SK-N-SH (cell line): ENCODE measurements around the gene COBL. TPM values are rescaled to one million over a fixed set of nuclear protein-coding genes. Genes with fewer than 3 reads are reported as not detected.

Experiments used
- CTCF ChIA-PET: fragments of 300-600, 350-600 bp; formaldehyde crosslinking; extraction: SDS; loops from one replicate; lab custom pipeline; 2021; lab: Yijun Ruan, JAX
- POLR2A ChIA-PET: fragments of 350-600 bp; sonication (Branson Sonifier 250); formaldehyde crosslinking; extraction: SDS; loops from one replicate; lab custom pipeline; 2020; ENCODE audit warnings: antibody characterized with exemption, inconsistent platforms; lab: Yijun Ruan, JAX
- DNase-seq: peaks from one replicate; pipeline ENCODE4 v3.0.0; 2012
- H2AFZ ChIP-seq: fragments of 200-600 bp; sonication (generic); 2 replicates; pipeline ENCODE4 v1.8.1; 2016; ENCODE audit warnings: antibody characterized with exemption, mild to moderate bottlenecking, low read depth
- H3F3A ChIP-seq: fragments of 200-600 bp; sonication (generic); replicated peaks from 2 replicates; pipeline ENCODE3; 2016; ENCODE audit warnings: antibody characterized with exemption, mild to moderate bottlenecking; ENCODE audit not compliant: insufficient read depth
- H3K27ac ChIP-seq, 2 experiments: fragments of 200-500 bp in 1 of 2; fragments of 200-600 bp in 1 of 2; sonication (Bioruptor generic) in 1 of 2; sonication (generic), shearing (Covaris generic) in 1 of 2; 2 replicates each; pipeline versions ENCODE4 v1.5.1 to v1.6.1; 2014 to 2016; ENCODE audit warnings: low read depth in 2 of 2, inconsistent platforms in 1 of 2, low read length in 1 of 2, mild to moderate bottlenecking in 1 of 2, mixed read lengths in 1 of 2
- H3K27me3 ChIP-seq: fragments of 200-600 bp; sonication (generic), shearing (Covaris generic); 2 replicates; pipeline ENCODE4 v1.6.1; 2016; ENCODE audit warnings: mixed run types; ENCODE audit not compliant: insufficient read depth
- H3K36me3 ChIP-seq, 2 experiments: fragments of 200-500 bp in 1 of 2; fragments of 200-600 bp in 1 of 2; sonication (Bioruptor generic) in 1 of 2; sonication (generic) in 1 of 2; replicated peaks in 1 of 2; 2 replicates each; pipeline versions ENCODE3 to v1.5.1; 2014 to 2016; ENCODE audit warnings: low read length in 1 of 2, mild to moderate bottlenecking in 1 of 2; ENCODE audit not compliant: insufficient read depth in 2 of 2, control insufficient read depth in 1 of 2
- H3K4me1 ChIP-seq, 2 experiments: fragments of 200-500 bp in 1 of 2; fragments of 200-600 bp in 1 of 2; sonication (Bioruptor generic) in 1 of 2; sonication (generic), shearing (Covaris generic) in 1 of 2; 2 replicates each; pipeline versions ENCODE4 v1.5.1 to v1.6.1; 2014 to 2016; ENCODE audit warnings: low read depth in 1 of 2, low read length in 1 of 2, mixed run types in 1 of 2; ENCODE audit not compliant: insufficient read depth in 2 of 2, control insufficient read depth in 1 of 2
- H3K4me2 ChIP-seq: fragments of 200-600 bp; sonication (generic), shearing (Covaris generic); 2 replicates; pipeline ENCODE4 v1.6.1; 2017; ENCODE audit warnings: mixed run types
- H3K4me3 ChIP-seq, 2 experiments: fragments of 200-500 bp in 1 of 2; fragments of 200-600 bp in 1 of 2; sonication (Bioruptor generic) in 1 of 2; sonication (generic), shearing (Covaris generic) in 1 of 2; 2 replicates each; pipeline versions ENCODE4 v1.5.1 to v1.8.1; 2014 to 2016; ENCODE audit warnings: low read depth in 2 of 2, inconsistent platforms in 1 of 2, low read length in 1 of 2, mild to moderate bottlenecking in 1 of 2, mixed read lengths in 1 of 2, moderate library complexity in 1 of 2
- H3K79me2 ChIP-seq: fragments of 200-600 bp; sonication (generic); 2 replicates; pipeline ENCODE4 v1.8.1; 2017; ENCODE audit warnings: mild to moderate bottlenecking; ENCODE audit not compliant: insufficient read depth
- H3K9ac ChIP-seq: fragments of 200-600 bp; sonication (generic); 2 replicates; pipeline ENCODE4 v1.6.1; 2017; ENCODE audit warnings: mixed run types
- H3K9me2 ChIP-seq: fragments of 200-600 bp; sonication (generic); 2 replicates; pipeline ENCODE4 v1.6.1; 2017; ENCODE audit warnings: mixed run types
- H3K9me3 ChIP-seq: fragments of 200-600 bp; sonication (generic); 2 replicates; pipeline ENCODE4 v1.6.1; 2017; ENCODE audit warnings: mixed run types, mild to moderate bottlenecking, moderate library complexity
- H4K20me1 ChIP-seq: fragments of 200-600 bp; sonication (generic); 2 replicates; pipeline ENCODE4 v1.6.1; 2017; ENCODE audit warnings: mild to moderate bottlenecking, mixed run types; ENCODE audit not compliant: insufficient read depth
- CHD2 ChIP-seq: fragments of 150-350 bp; IDR thresholded peaks from 2 replicates; pipeline ENCODE4 v1.6.1; 2018; ENCODE audit warnings: low read length; ENCODE audit not compliant: partially characterized antibody
- ELF1 ChIP-seq: IDR thresholded peaks from 2 replicates; pipeline ENCODE4 v1.4.0; 2012
- EZH2phosphoT487 ChIP-seq: fragments of 200-600 bp; sonication (generic); IDR thresholded peaks from 2 replicates; pipeline ENCODE4 v1.6.1; 2017; ENCODE audit warnings: low read depth, mixed run types, mild to moderate bottlenecking, antibody characterized with exemption, moderate library complexity, borderline replicate concordance
- FOXJ3 ChIP-seq: sonication (generic); formaldehyde crosslinking; IDR thresholded peaks from 2 replicates; pipeline ENCODE4 v1.5.1; 2020; ENCODE audit warnings: mild to moderate bottlenecking, missing genetic modification reagents
- FOXM1 ChIP-seq: IDR thresholded peaks from 2 replicates; pipeline ENCODE4 v1.4.0; 2012; ENCODE audit warnings: low read depth, mild to moderate bottlenecking
- JUND ChIP-seq: IDR thresholded peaks from 2 replicates; pipeline ENCODE4 v1.4.0; 2012
- MEF2A ChIP-seq: IDR thresholded peaks from 2 replicates; pipeline ENCODE4 v1.4.0; 2012; ENCODE audit warnings: low read depth, borderline replicate concordance
- NFIC ChIP-seq: IDR thresholded peaks from 2 replicates; pipeline ENCODE4 v1.4.0; 2012; ENCODE audit warnings: borderline replicate concordance
- NRF1 ChIP-seq: IDR thresholded peaks from 2 replicates; pipeline ENCODE4 v1.6.1; 2012; ENCODE audit warnings: low read depth, mild to moderate bottlenecking, low read length
- POLR2AphosphoS5 ChIP-seq: IDR thresholded peaks from 2 replicates; pipeline ENCODE4 v1.6.1; 2012; ENCODE audit warnings: low read depth, low read length
- RAD21 ChIP-seq: IDR thresholded peaks from 2 replicates; pipeline ENCODE4 v1.6.1; 2012; ENCODE audit warnings: mild to moderate bottlenecking, low read length
- RCOR1 ChIP-seq: fragments of 150-350 bp; IDR thresholded peaks from 2 replicates; pipeline ENCODE4 v1.6.1; 2017; ENCODE audit warnings: antibody characterized with exemption, low read length
- RFX5 ChIP-seq: IDR thresholded peaks from 2 replicates; pipeline ENCODE4 v1.6.1; 2012; ENCODE audit warnings: mild to moderate bottlenecking, improper control_type of control experiment, low read length
- RXRA ChIP-seq: IDR thresholded peaks from 2 replicates; pipeline ENCODE4 v1.4.0; 2012; ENCODE audit warnings: low read depth, mild to moderate bottlenecking, borderline replicate concordance
- SIN3A ChIP-seq: IDR thresholded peaks from 2 replicates; pipeline ENCODE4 v1.6.1; 2012; ENCODE audit warnings: low read depth, mild to moderate bottlenecking, low read length, moderate library complexity, borderline replicate concordance
- SMC3 ChIP-seq: IDR thresholded peaks from 2 replicates; pipeline ENCODE4 v1.6.1; 2012; ENCODE audit warnings: low read depth, low read length, improper control_type of control experiment
- TCF12 ChIP-seq: IDR thresholded peaks from 2 replicates; pipeline ENCODE4 v1.4.0; 2012
- YY1 ChIP-seq: IDR thresholded peaks from 2 replicates; pipeline ENCODE4 v1.4.0; 2012; ENCODE audit warnings: low read depth, mild to moderate bottlenecking
- ZBTB33 ChIP-seq: IDR thresholded peaks from 2 replicates; pipeline ENCODE4 v1.4.0; 2012; ENCODE audit warnings: low read depth, borderline replicate concordance
- WGBS: methylation state at CpG from one replicate; pipeline ENCODE4 v1.1.6; 2017; ENCODE audit warnings: low lambda C conversion rate; 5-methylcytosine and 5-hydroxymethylcytosine counted together
- polyA plus RNA-seq, 3 experiments: library from polyadenylated mRNA; depleted of rRNA; stranded (reverse); fragments of >200 nt; gene quantifications; 2 replicates each; pipeline ENCODE4 v1.2.3, GENCODE V29; 2012
- TF ChIP-seq, protein P1 (sequence below): IDR thresholded peaks from 2 replicates; pipeline ENCODE4 v1.4.0; 2012; ENCODE audit warnings: low read depth, borderline replicate concordance
- TF ChIP-seq, protein P2 (sequence below): IDR thresholded peaks from 2 replicates; pipeline ENCODE4 v1.6.1; 2012; ENCODE audit warnings: mild to moderate bottlenecking, low read depth, low read length, moderate library complexity
- TF ChIP-seq, protein P3 (sequence below): fragments of 200-600 bp; sonication (generic); IDR thresholded peaks from 2 replicates; pipeline ENCODE4 v1.6.1; 2017; ENCODE audit warnings: antibody characterized with exemption, mild to moderate bottlenecking, moderate library complexity

Gene COBL
- polyA plus RNA-seq, 1 of the 3 experiments (the other 2 are of a cell fraction), result under 0.01 TPM

DNA sequence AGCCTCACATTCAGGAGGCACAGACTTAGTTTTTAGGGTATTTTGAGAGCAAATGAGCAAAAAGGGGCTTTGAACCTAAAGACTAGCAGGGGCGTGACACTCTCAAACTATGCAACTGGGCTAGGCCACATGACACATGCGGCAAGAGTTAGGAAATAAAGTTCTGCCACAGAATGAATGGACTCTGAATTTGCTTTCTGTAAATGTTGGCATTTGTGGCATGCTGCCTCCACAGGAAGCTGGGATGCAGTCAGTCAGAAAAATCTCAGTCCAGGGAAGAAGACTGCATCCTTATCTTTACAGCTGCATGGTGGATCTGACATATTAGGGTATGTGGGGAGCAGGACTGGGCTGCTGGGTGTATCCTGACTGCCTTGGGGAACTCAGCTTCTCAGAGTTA lies 181.0 kb downstream of the COBL start:
- Histone ChIP-seq H3K4me3 (no peak overlapping the region), H3K79me2 (no peaks in the 10 kb centered on the region), H3K9ac (no peak overlapping the region), H3K27me3 (peaks cover 7% of the 10 kb centered on the region; the same call in 1 of the 2 replicates), H3K4me1 (no peaks in the 10 kb centered on the region), H3F3A (no peaks in the 10 kb centered on the region), H3K4me2 (no peak overlapping the region), H3K27ac (no peak overlapping the region)
- ChIA-PET CTCF (interaction anchor here (0.6 to 4.1 kb wide), 2 partner anchors 27 to 724 kb away, joined by 3 to 36 read pairs; no protein-coding TSS in a partner anchor), POLR2A (no interaction called here)
- DNase-seq, result no peak
- TF ChIP-seq RXRA (no peak), SIN3A (no peak), RAD21 (no peak), CHD2 (no peak), POLR2AphosphoS5 (no peak), RCOR1 (no peak), ZBTB33 (no peak), MEF2A (no peak), RFX5 (no peak), JUND (no peak), ELF1 (no peak)
- TF ChIP-seq, protein P1, sequence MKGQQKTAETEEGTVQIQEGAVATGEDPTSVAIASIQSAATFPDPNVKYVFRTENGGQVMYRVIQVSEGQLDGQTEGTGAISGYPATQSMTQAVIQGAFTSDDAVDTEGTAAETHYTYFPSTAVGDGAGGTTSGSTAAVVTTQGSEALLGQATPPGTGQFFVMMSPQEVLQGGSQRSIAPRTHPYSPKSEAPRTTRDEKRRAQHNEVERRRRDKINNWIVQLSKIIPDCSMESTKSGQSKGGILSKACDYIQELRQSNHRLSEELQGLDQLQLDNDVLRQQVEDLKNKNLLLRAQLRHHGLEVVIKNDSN, result no peak
- TF ChIP-seq, all 33 proteins: peak for 0
- 63% methylated on average over 2 of the region's 2 CpGs for WGBS
- no peaks in the 10 kb centered on the region for H4K20me1 ChIP-seq
- H3K36me3 ChIP-seq, result no peaks in the 10 kb centered on the region
- H2AFZ ChIP-seq, result no peak overlapping the region
- H3K9me2 ChIP-seq, result no peaks in the 10 kb centered on the region
- no peaks in the 10 kb centered on the region for H3K9me3 ChIP-seq

GRCh38 chr7:51134013-51134441 lies 182.6 kb downstream of the COBL start:
- WGBS, result 24% methylated on average over 4 of the region's 4 CpGs
- Histone ChIP-seq H3K79me2 (no peaks in the 10 kb centered on the region), H4K20me1 (no peaks in the 10 kb centered on the region), H3F3A (no peaks in the 10 kb centered on the region), H3K4me1 (no peaks in the 10 kb centered on the region), H2AFZ (no peak overlapping the region), H3K4me2 (no peak overlapping the region), H3K9ac (no peak overlapping the region), H3K9me3 (no peaks in the 10 kb centered on the region), H3K4me3 (no peak overlapping the region), H3K36me3 (no peaks in the 10 kb centered on the region), H3K27ac (peak overlapping the region in 1 of 2 experiments; percentile 5; a peak in 1 of 4 replicates), H3K9me2 (no peaks in the 10 kb centered on the region), H3K27me3 (peaks cover 7% of the 10 kb centered on the region; the same call in 1 of the 2 replicates)
- CTCF ChIA-PET, result interaction anchor here (0.6 to 4.1 kb wide), 3 partner anchors 28 to 225 kb away, joined by 3 to 36 read pairs (median 3); no protein-coding TSS in a partner anchor
- POLR2A ChIA-PET, result interaction anchor here (0.6 kb wide), 1 partner anchor 133 kb away, joined by 3 read pairs; no protein-coding TSS in a partner anchor
- no peak for DNase-seq
- no peak for TF ChIP-seq NFIC
- TF ChIP-seq POLR2AphosphoS5, result no peak
- no peak for TF ChIP-seq SMC3
- no peak for TF ChIP-seq TCF12
- TF ChIP-seq SIN3A, result no peak
- no peak for TF ChIP-seq FOXJ3 (CRISPR knock-in tag)
- TF ChIP-seq EZH2phosphoT487, result no peak
- no peak for TF ChIP-seq NRF1
- no peak for TF ChIP-seq ELF1
- TF ChIP-seq, protein P2, sequence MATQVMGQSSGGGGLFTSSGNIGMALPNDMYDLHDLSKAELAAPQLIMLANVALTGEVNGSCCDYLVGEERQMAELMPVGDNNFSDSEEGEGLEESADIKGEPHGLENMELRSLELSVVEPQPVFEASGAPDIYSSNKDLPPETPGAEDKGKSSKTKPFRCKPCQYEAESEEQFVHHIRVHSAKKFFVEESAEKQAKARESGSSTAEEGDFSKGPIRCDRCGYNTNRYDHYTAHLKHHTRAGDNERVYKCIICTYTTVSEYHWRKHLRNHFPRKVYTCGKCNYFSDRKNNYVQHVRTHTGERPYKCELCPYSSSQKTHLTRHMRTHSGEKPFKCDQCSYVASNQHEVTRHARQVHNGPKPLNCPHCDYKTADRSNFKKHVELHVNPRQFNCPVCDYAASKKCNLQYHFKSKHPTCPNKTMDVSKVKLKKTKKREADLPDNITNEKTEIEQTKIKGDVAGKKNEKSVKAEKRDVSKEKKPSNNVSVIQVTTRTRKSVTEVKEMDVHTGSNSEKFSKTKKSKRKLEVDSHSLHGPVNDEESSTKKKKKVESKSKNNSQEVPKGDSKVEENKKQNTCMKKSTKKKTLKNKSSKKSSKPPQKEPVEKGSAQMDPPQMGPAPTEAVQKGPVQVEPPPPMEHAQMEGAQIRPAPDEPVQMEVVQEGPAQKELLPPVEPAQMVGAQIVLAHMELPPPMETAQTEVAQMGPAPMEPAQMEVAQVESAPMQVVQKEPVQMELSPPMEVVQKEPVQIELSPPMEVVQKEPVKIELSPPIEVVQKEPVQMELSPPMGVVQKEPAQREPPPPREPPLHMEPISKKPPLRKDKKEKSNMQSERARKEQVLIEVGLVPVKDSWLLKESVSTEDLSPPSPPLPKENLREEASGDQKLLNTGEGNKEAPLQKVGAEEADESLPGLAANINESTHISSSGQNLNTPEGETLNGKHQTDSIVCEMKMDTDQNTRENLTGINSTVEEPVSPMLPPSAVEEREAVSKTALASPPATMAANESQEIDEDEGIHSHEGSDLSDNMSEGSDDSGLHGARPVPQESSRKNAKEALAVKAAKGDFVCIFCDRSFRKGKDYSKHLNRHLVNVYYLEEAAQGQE, result no peak
- TF ChIP-seq, protein P3, sequence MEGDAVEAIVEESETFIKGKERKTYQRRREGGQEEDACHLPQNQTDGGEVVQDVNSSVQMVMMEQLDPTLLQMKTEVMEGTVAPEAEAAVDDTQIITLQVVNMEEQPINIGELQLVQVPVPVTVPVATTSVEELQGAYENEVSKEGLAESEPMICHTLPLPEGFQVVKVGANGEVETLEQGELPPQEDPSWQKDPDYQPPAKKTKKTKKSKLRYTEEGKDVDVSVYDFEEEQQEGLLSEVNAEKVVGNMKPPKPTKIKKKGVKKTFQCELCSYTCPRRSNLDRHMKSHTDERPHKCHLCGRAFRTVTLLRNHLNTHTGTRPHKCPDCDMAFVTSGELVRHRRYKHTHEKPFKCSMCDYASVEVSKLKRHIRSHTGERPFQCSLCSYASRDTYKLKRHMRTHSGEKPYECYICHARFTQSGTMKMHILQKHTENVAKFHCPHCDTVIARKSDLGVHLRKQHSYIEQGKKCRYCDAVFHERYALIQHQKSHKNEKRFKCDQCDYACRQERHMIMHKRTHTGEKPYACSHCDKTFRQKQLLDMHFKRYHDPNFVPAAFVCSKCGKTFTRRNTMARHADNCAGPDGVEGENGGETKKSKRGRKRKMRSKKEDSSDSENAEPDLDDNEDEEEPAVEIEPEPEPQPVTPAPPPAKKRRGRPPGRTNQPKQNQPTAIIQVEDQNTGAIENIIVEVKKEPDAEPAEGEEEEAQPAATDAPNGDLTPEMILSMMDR, result no peak
- no peak for TF ChIP-seq FOXM1
- TF ChIP-seq YY1, result no peak
- no peak for TF ChIP-seq RAD21
